Ovary (tissue), 9 donors: Measurements from ENCODE around the gene EFHC2. TPM values are rescaled to one million over a fixed set of nuclear protein-coding genes. Genes with fewer than 3 reads are reported as not detected.

Experiments
- DNase-seq, 5 donors: peaks; one replicate each; pipeline ENCODE4 v3.0.0-alpha.2; 2019 to 2020
- H3K27ac ChIP-seq, 2 donors: fragments of 200-600 bp; one replicate each; pipeline versions ENCODE4 v1.5.1 to v1.8.0; 2019 to 2022
- H3K27me3 ChIP-seq: fragments of 200-600 bp; one replicate; pipeline ENCODE4 v1.8.0; 2022
- H3K36me3 ChIP-seq: fragments of 200-600 bp; sonication (generic); one replicate; pipeline ENCODE4 v1.5.1; 2019
- H3K4me1 ChIP-seq: one replicate; pipeline ENCODE4 v1.8.1; 2013; ENCODE audit warnings: mild to moderate bottlenecking, moderate library complexity; ENCODE audit not compliant: insufficient read depth
- H3K4me3 ChIP-seq: fragments of 200-600 bp; sonication (generic); one replicate; pipeline ENCODE4 v1.5.1; 2017
- H3K9me3 ChIP-seq, 2 donors: fragments of 200-600 bp in 1 of 2; sonication (generic) in 1 of 2; one replicate each; pipeline versions ENCODE4 v1.5.1 to v1.8.1; 2013 to 2019; ENCODE audit warnings: mild to moderate bottlenecking in 1 of 2, moderate library complexity in 1 of 2
- CTCF ChIP-seq, 3 donors: fragments of 450-650 bp in 2 of 3; fragments of 200-600 bp in 1 of 3; IDR thresholded peaks; one replicate each; pipeline versions ENCODE4 v1.5.1 to v1.8.0; 2016 to 2022; ENCODE audit warnings: antibody characterized with exemption in 3 of 3, mild to moderate bottlenecking in 1 of 3
- EP300 ChIP-seq: sonication (generic); formaldehyde crosslinking; IDR thresholded peaks from one replicate; pipeline ENCODE4 v1.6.1; 2017; ENCODE audit warnings: antibody characterized with exemption
- POLR2A ChIP-seq: fragments of 450-650 bp; IDR thresholded peaks from one replicate; pipeline ENCODE4 v1.6.1; 2017; ENCODE audit warnings: antibody characterized with exemption, mild to moderate bottlenecking, moderate library complexity
- WGBS, 3 donors: extraction: QIAGEN DNeasy Blood & Tissue Kit in 1 of 3; methylation state at CpG; one replicate each; pipeline versions ENCODE4 v1.1.5 to v1.1.7; 2013 to 2017; 5-methylcytosine and 5-hydroxymethylcytosine counted together
- intact Hi-C, 4 donors: fragments of 100-400 bp; cut with DNase I; formaldehyde crosslinking; loops; one replicate each; pipeline versions ENCODE4 v1.11.0 to v1.15.1; 2022 to 2023
- polyA plus RNA-seq, 2 donors: library from polyadenylated mRNA; stranded (reverse); fragments of 200-250 nt in 1 of 2; fragments of 350-450 nt in 1 of 2; fragmentation: Illumina TruSeq in 1 of 2; extraction: RNeasy Lipid Tissue Mini Kit (QIAGEN cat#74804) in 1 of 2; gene quantifications; one replicate each; pipeline ENCODE4 v1.2.3, GENCODE V29; 2013 to 2014
- total RNA-seq, 7 donors: library from RNA; depleted of rRNA in 2 of 7; stranded (reverse); fragments of >200 nt in 2 of 7; fragmentation: NEBNext Ultra II Directional in 3 of 7; extraction: Animal tissue kit (Norgen Biotek cat#: 25700) in 3 of 7; gene quantifications; one replicate each; pipeline versions ENCODE4 v1.1.0 to v1.2.4, GENCODE V29; 2016 to 2023
- donor health status: DM: no; HTN: no; CAD: no; lungs with moderate emphysema.
- donor health status: DM: no; HTN: no; CAD: no.
- donor health status: Bipolar disorder and iron deficiency.
- donor health status: DM: yes; HTN: yes; CAD: no.
- donor health status: DM: no; HTN: no; CAD: no.
- donor health status: DM: yes; HTN: yes; CAD: no.

Gene EFHC2
- total and polyA plus RNA-seq, 9 donors: 1.8 to 16.1 (median 2.4) TPM

- Histone ChIP-seq H3K4me1 (no peaks in the 10 kb centered on the region), H3K36me3 (no peaks in the 10 kb centered on the region), H3K27me3 (no peaks in the 10 kb centered on the region), H3K27ac (no peak overlapping the region), H3K4me3 (no peak overlapping the region), H3K9me3 (no peaks in the 10 kb centered on the region)
- no peak for DNase-seq
- TF ChIP-seq EP300 (no peak), POLR2A (no peak), CTCF (IDR thresholded peaks at IDR 0.05) (no peak)
- WGBS, 3 donors: 44 to 62% (median 50%) methylated on average over 1 of the region's 1 CpG
- intact Hi-C loops: no loop called here
Measured at GRCh38 chrX:44167116-44167515, 176.4 kb downstream of the EFHC2 start.

GRCh38 chrX:44162964-44163475, 180.5 kb downstream of the EFHC2 start:
- no peaks in the 10 kb centered on the region for H3K9me3 ChIP-seq
- no peak overlapping the region for H3K4me3 ChIP-seq
- no peaks in the 10 kb centered on the region for H3K36me3 ChIP-seq
- no peaks in the 10 kb centered on the region for H3K4me1 ChIP-seq
- no peak overlapping the region for H3K27ac ChIP-seq
- intact Hi-C loops: no loop called here
- TF ChIP-seq EP300: no peak
- H3K27me3 ChIP-seq: no peaks in the 10 kb centered on the region
- no peak for DNase-seq

- Histone ChIP-seq H3K36me3 (no peaks in the 10 kb centered on the region), H3K27me3 (no peaks in the 10 kb centered on the region), H3K9me3 (no peaks in the 10 kb centered on the region), H3K27ac (no peak overlapping the region), H3K4me3 (no peak overlapping the region), H3K4me1 (no peaks in the 10 kb centered on the region)
- DNase-seq: no peak
- TF ChIP-seq EP300 (no peak), POLR2A (no peak), CTCF (IDR thresholded peaks at IDR 0.05) (no peak)
- intact Hi-C loops: no loop called here
- 71 to 86% (median 81%) methylated on average over 2 of the region's 2 CpGs for WGBS, 3 donors
Measured at GRCh38 chrX:44157858-44158257, 185.6 kb downstream of the EFHC2 start.

GRCh38 chrX:44157283-44157682, 186.2 kb downstream of the EFHC2 start:
- Histone ChIP-seq H3K36me3 (no peaks in the 10 kb centered on the region), H3K27ac (no peak overlapping the region), H3K27me3 (no peaks in the 10 kb centered on the region), H3K9me3 (no peaks in the 10 kb centered on the region), H3K4me3 (no peak overlapping the region), H3K4me1 (no peaks in the 10 kb centered on the region)
- intact Hi-C loops: no loop called here
- TF ChIP-seq EP300 (no peak), POLR2A (no peak), CTCF (IDR thresholded peaks at IDR 0.05) (no peak)
- no peak for DNase-seq

GRCh38 chrX:44156726-44157125, 186.7 kb downstream of the EFHC2 start:
- no peak for TF ChIP-seq CTCF (IDR thresholded peaks at IDR 0.05)
- no peak for TF ChIP-seq EP300
- no peak for TF ChIP-seq POLR2A
- 83 to 84% (median 83%) methylated on average over 3 of the region's 3 CpGs for WGBS, 3 donors
- DNase-seq: no peak
- Histone ChIP-seq H3K27me3 (no peaks in the 10 kb centered on the region), H3K4me3 (no peak overlapping the region), H3K4me1 (no peaks in the 10 kb centered on the region), H3K27ac (no peak overlapping the region), H3K9me3 (no peaks in the 10 kb centered on the region), H3K36me3 (no peaks in the 10 kb centered on the region)
- intact Hi-C loops: no loop called here
